Loucy (cell line): ENCODE measurements around the gene ZDHHC22.

Experiments
- H2AFZ ChIP-seq: fragments of 200-600 bp; sonication (generic); 2 replicates; pipeline ENCODE4 v1.6.0; 2016; ENCODE audit warnings: antibody characterized with exemption, mild to moderate bottlenecking, low read length, moderate library complexity
- H3F3A ChIP-seq: fragments of 200-600 bp; 2 replicates; pipeline ENCODE4 v1.6.0; 2016; ENCODE audit warnings: antibody characterized with exemption, low read depth, mild to moderate bottlenecking
- H3K27me3 ChIP-seq: fragments of 200-600 bp; sonication (generic); 2 replicates; pipeline ENCODE4 v1.6.1; 2014; ENCODE audit warnings: low read length, mild to moderate bottlenecking; ENCODE audit not compliant: insufficient read depth, poor library complexity, severe bottlenecking
- H3K36me3 ChIP-seq: fragments of 200-600 bp; sonication (generic); 2 replicates; pipeline ENCODE4 v1.6.1; 2016; ENCODE audit warnings: low read length; ENCODE audit not compliant: insufficient read depth
- H3K4me1 ChIP-seq: fragments of 200-600 bp; sonication (generic); 2 replicates; pipeline ENCODE4 v1.5.1; 2014; ENCODE audit warnings: low read length, mild to moderate bottlenecking; ENCODE audit not compliant: insufficient read depth, poor library complexity, severe bottlenecking
- H3K4me2 ChIP-seq: fragments of 200-600 bp; sonication (generic); 2 replicates; pipeline ENCODE4 v1.6.0; 2014; ENCODE audit warnings: antibody characterized with exemption, low read length, low read depth, mild to moderate bottlenecking; ENCODE audit not compliant: poor library complexity, severe bottlenecking
- H3K4me3 ChIP-seq: fragments of 200-600 bp; sonication (generic); 2 replicates; pipeline ENCODE4 v1.5.1; 2014; ENCODE audit warnings: low read length, mild to moderate bottlenecking, mixed read lengths; ENCODE audit not compliant: poor library complexity, severe bottlenecking
- H3K79me2 ChIP-seq: fragments of 200-600 bp; sonication (generic); 2 replicates; pipeline ENCODE4 v1.6.1; 2014; ENCODE audit warnings: low read length; ENCODE audit not compliant: insufficient read depth
- H3K9ac ChIP-seq: fragments of 200-600 bp; sonication (generic); 2 replicates; pipeline ENCODE4 v1.6.0; 2014; ENCODE audit warnings: mild to moderate bottlenecking, low read depth, low read length, moderate library complexity; ENCODE audit not compliant: poor library complexity, severe bottlenecking
- H3K9me2 ChIP-seq: fragments of 200-600 bp; sonication (generic); replicated peaks from 2 replicates; pipeline ENCODE4 v1.6.1; 2016; ENCODE audit warnings: low read depth, low read length, mixed read lengths
- H3K9me3 ChIP-seq: fragments of 200-600 bp; sonication (generic); 2 replicates; pipeline ENCODE4 v1.6.1; 2014; ENCODE audit warnings: mild to moderate bottlenecking, antibody characterized with exemption, low read length, low read depth; ENCODE audit not compliant: insufficient read depth
- H4K20me1 ChIP-seq: fragments of 200-600 bp; sonication (generic); 2 replicates; pipeline ENCODE4 v1.6.0; 2014; ENCODE audit warnings: antibody characterized with exemption, low read length, mild to moderate bottlenecking; ENCODE audit not compliant: insufficient read depth, poor library complexity, severe bottlenecking
- CTCF ChIP-seq: fragments of 200-600 bp; sonication (generic); conservative IDR thresholded peaks from 2 replicates; pipeline ENCODE4 v1.5.1; 2014; ENCODE audit warnings: mild to moderate bottlenecking, antibody characterized with exemption, low read length
- EZH2phosphoT487 ChIP-seq: fragments of 200-600 bp; IDR thresholded peaks from 2 replicates; pipeline ENCODE4 v1.6.1; 2018; ENCODE audit warnings: antibody characterized with exemption, mild to moderate bottlenecking, moderate library complexity, borderline replicate concordance

ZDHHC22 gene

GRCh38 chr14:77139540-77140358, 1.8 kb downstream of the ZDHHC22 start:
- Histone ChIP-seq H3F3A (no peaks in the 10 kb centered on the region), H3K9me3 (no peaks in the 10 kb centered on the region), H3K36me3 (no peaks in the 10 kb centered on the region), H3K9ac (no peak overlapping the region), H3K4me2 (no peak overlapping the region), H3K4me3 (no peak overlapping the region), H3K4me1 (peaks cover 13% of the 10 kb centered on the region), H3K79me2 (no peaks in the 10 kb centered on the region), H3K9me2 (no peaks in the 10 kb centered on the region), H2AFZ (no peak overlapping the region), H3K27me3 (no peaks in the 10 kb centered on the region), H4K20me1 (no peaks in the 10 kb centered on the region)
- no peak for TF ChIP-seq EZH2phosphoT487
- peak; percentile 44 for TF ChIP-seq CTCF

GRCh38 chr14:77139022-77139421, 2.6 kb downstream of the ZDHHC22 start:
- no peak for TF ChIP-seq EZH2phosphoT487
- TF ChIP-seq CTCF = no peak
- H3F3A ChIP-seq = no peaks in the 10 kb centered on the region
- no peaks in the 10 kb centered on the region for H4K20me1 ChIP-seq
- H3K4me2 ChIP-seq = no peak overlapping the region
- H3K79me2 ChIP-seq = no peaks in the 10 kb centered on the region
- peaks cover 8% of the 10 kb centered on the region for H3K4me1 ChIP-seq
- H3K27me3 ChIP-seq = no peaks in the 10 kb centered on the region
- H3K9me3 ChIP-seq = no peaks in the 10 kb centered on the region
- H3K4me3 ChIP-seq = no peak overlapping the region
- no peak overlapping the region for H2AFZ ChIP-seq
- H3K9ac ChIP-seq = no peak overlapping the region
- H3K36me3 ChIP-seq = no peaks in the 10 kb centered on the region
- no peaks in the 10 kb centered on the region for H3K9me2 ChIP-seq

DNA sequence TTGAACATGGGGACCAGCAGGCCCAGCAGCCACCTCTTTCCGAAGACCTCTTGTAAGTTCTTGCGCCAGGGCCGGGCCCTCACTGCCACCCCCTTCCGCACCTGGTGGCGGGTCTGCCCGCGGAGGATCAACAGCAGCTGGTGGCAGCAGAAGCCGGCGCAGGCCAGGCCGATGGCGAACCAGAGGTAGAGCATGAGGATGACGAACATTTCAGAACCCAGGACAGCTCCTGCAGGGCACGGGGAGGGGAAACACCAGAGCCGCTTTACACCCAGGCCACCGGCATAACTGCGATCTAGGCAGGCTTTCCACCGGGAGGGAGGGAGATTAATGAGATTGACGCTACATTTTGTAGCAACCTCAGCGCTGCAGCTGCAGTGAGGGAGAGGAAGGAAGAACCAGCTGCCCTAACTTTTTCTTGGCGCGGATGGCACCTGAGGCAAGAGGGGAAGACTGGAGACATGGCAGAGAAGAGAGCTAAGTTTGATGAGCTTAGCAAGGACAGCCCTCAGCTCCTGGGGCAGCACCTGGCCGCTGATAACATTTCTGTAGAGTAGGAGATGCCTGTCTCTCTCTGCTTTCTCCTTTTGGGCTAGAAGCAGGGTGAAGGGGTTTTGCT, 7.8 kb downstream of the ZDHHC22 start:
- H2AFZ ChIP-seq = no peak overlapping the region
- H4K20me1 ChIP-seq = no peaks in the 10 kb centered on the region
- H3K9ac ChIP-seq = no peak overlapping the region
- H3K27me3 ChIP-seq = no peaks in the 10 kb centered on the region
- no peak for TF ChIP-seq EZH2phosphoT487
- no peak for TF ChIP-seq CTCF
- no peak overlapping the region for H3K4me3 ChIP-seq
- H3K9me2 ChIP-seq = no peaks in the 10 kb centered on the region
- no peaks in the 10 kb centered on the region for H3F3A ChIP-seq
- no peaks in the 10 kb centered on the region for H3K79me2 ChIP-seq
- H3K4me1 ChIP-seq = no peaks in the 10 kb centered on the region
- no peaks in the 10 kb centered on the region for H3K9me3 ChIP-seq
- no peak overlapping the region for H3K4me2 ChIP-seq
- no peaks in the 10 kb centered on the region for H3K36me3 ChIP-seq
